Kidney (tissue), 14 donors: Measurements from ENCODE around the gene LIN54. TPM values are rescaled to one million over a fixed set of nuclear protein-coding genes. Genes with fewer than 3 reads are reported as not detected.

ENCODE experiments used
- DNase-seq, 5 donors: peaks; one replicate each; pipeline ENCODE4 v3.0.0-alpha.2; 2013 to 2020
- FAIRE-seq: peaks from 2 replicates; lab custom pipeline; 2012; peaks lifted over from hg19 to GRCh38; lab: Jason Lieb, UNC
- H3K27ac ChIP-seq, 2 donors: one replicate each; pipeline ENCODE4 v1.7.0; 2013; ENCODE audit warnings: low read depth in 2 of 2, low read length in 2 of 2, inconsistent platforms in 1 of 2
- H3K27me3 ChIP-seq: one replicate; pipeline ENCODE4 v1.7.1; 2013; ENCODE audit warnings: low read length, inconsistent platforms; ENCODE audit not compliant: control insufficient read depth, insufficient read depth
- H3K36me3 ChIP-seq, 3 donors: one replicate each; pipeline versions ENCODE4 v1.7.0 to v1.7.1; 2013; ENCODE audit warnings: low read length in 3 of 3, control low read depth in 1 of 3, inconsistent platforms in 1 of 3; ENCODE audit not compliant: insufficient read depth in 3 of 3, control insufficient read depth in 2 of 3
- H3K4me1 ChIP-seq, 3 donors: one replicate each; pipeline versions ENCODE4 v1.7.0 to v1.7.1; 2013; ENCODE audit warnings: low read length in 3 of 3, inconsistent platforms in 1 of 3, low read depth in 1 of 3; ENCODE audit not compliant: control insufficient read depth in 2 of 3, insufficient read depth in 2 of 3
- H3K4me3 ChIP-seq, 3 donors: one replicate each; pipeline versions ENCODE4 v1.7.0 to v1.8.1; 2013; ENCODE audit warnings: low read length in 3 of 3, control low read depth in 1 of 3, inconsistent platforms in 1 of 3
- H3K9ac ChIP-seq, 3 donors: one replicate each; pipeline versions ENCODE4 v1.7.0 to v1.7.1; 2013; ENCODE audit warnings: low read length in 3 of 3, control low read depth in 1 of 3, inconsistent platforms in 1 of 3
- H3K9me3 ChIP-seq, 3 donors: one replicate each; pipeline versions ENCODE4 v1.7.0 to v1.7.1; 2013; ENCODE audit warnings: low read length in 3 of 3, control low read depth in 1 of 3, inconsistent platforms in 1 of 3; ENCODE audit not compliant: control insufficient read depth in 2 of 3, insufficient read depth in 1 of 3
- CTCF ChIP-seq: IDR thresholded peaks from 3 replicates; pipeline ENCODE4 v1.5.1; 2012; ENCODE audit warnings: mild to moderate bottlenecking, moderate library complexity, borderline replicate concordance; ENCODE audit not compliant: insufficient read depth; ENCODE audit errors: extremely low read depth
- intact Hi-C: fragments of 100-400 bp; cut with DNase I; formaldehyde crosslinking; loops from one replicate; pipeline ENCODE4 v1.11.1; 2022
- polyA plus RNA-seq: library from polyadenylated mRNA; stranded (reverse); fragments of 350-450 nt; fragmentation: Illumina TruSeq; extraction: RNeasy Lipid Tissue Mini Kit (QIAGEN cat#74804); gene quantifications from one replicate; pipeline ENCODE4 v1.2.3, GENCODE V29; 2014; ENCODE audit warnings: low read depth, low replicate concordance; ENCODE audit not compliant: insufficient read depth
- total RNA-seq: library from RNA; stranded (reverse); fragmentation: NEBNext Ultra II Directional; extraction: Animal tissue kit (Norgen Biotek cat#: 25700); gene quantifications from one replicate; pipeline ENCODE4 v1.2.1, GENCODE V29; 2021
- donor health status: control.
- donor health status: control.
- donor health status: control.
- donor health status: control.
- donor health status: control.
- donor health status: DM: yes; HTN: yes; CAD: no.
- donor health status: Normal renal cell carcinoma (clear cell type).

Gene LIN54
- total and polyA plus RNA-seq, 2 donors from 2014 or later, result 2.4 to 11.9 TPM

GRCh38 chr4:82889287-82889686 lies 121.3 kb downstream of the LIN54 start:
- no peak for TF ChIP-seq CTCF
- no peak overlapping the region for H3K27ac ChIP-seq
- H3K36me3 ChIP-seq, result peaks cover 4 to 9% (median 6%) of the 10 kb centered on the region in 3 donors
- intact Hi-C loops, result no loop called here
- DNase-seq (no peak), FAIRE-seq (no peak)
- H3K27me3 ChIP-seq, result no peaks in the 10 kb centered on the region
- H3K4me1 ChIP-seq, result peaks cover 0 to 22% (median 2%) of the 10 kb centered on the region in 3 donors
- H3K9ac ChIP-seq, result no peak overlapping the region
- no peaks in the 10 kb centered on the region for H3K9me3 ChIP-seq
- H3K4me3 ChIP-seq, result peak overlapping the region in 2 of 3 donors; percentile 69 to 91

GRCh38 chr4:82886147-82886942 lies 124.3 kb downstream of the LIN54 start:
- peak overlapping the region in 2 of 3 donors; percentile 6 to 21 for H3K4me3 ChIP-seq
- H3K9ac ChIP-seq, result peak overlapping the region in 1 of 3 donors; percentile 34
- peaks cover 0 to 2% (median 0%) of the 10 kb centered on the region in 3 donors for H3K36me3 ChIP-seq
- peaks cover 0 to 18% (median 2%) of the 10 kb centered on the region in 3 donors for H3K4me1 ChIP-seq
- FAIRE-seq, result peak; percentile 19
- H3K27me3 ChIP-seq, result no peaks in the 10 kb centered on the region
- peak overlapping the region in 1 of 2 donors; percentile 23 for H3K27ac ChIP-seq
- peak in 2 of 5 donors; percentile 24 to 35 for DNase-seq
- intact Hi-C loops, result no loop called here
- no peaks in the 10 kb centered on the region for H3K9me3 ChIP-seq
- no peak for TF ChIP-seq CTCF

- Histone ChIP-seq H3K27ac (no peak overlapping the region), H3K4me3 (peak overlapping the region in 2 of 3 donors; percentile 1 to 6), H3K36me3 (peaks cover 0 to 2% (median 0%) of the 10 kb centered on the region in 3 donors), H3K4me1 (peaks cover 0 to 18% (median 2%) of the 10 kb centered on the region in 3 donors), H3K9ac (no peak overlapping the region), H3K27me3 (no peaks in the 10 kb centered on the region), H3K9me3 (no peaks in the 10 kb centered on the region)
- FAIRE-seq (no peak), DNase-seq (no peak)
- intact Hi-C loops, result no loop called here
- no peak for TF ChIP-seq CTCF
Observed at GRCh38 chr4:82885410-82885809, 125.2 kb downstream of the LIN54 start.

Other genes starting within 250 kb of the LIN54 start
- gene SCD5, start 212.0 kb downstream of the LIN54 start, total RNA-seq, result 41.2 TPM
- gene SCD5, start 212.0 kb downstream of the LIN54 start, polyA plus RNA-seq, result 55.7 TPM
- gene SEC31A, start 119.7 kb downstream of the LIN54 start, total RNA-seq, result 204 TPM
- gene SEC31A, start 119.7 kb downstream of the LIN54 start, polyA plus RNA-seq, result 104 TPM
- 5.6 TPM for gene THAP9, start 110.1 kb downstream of the LIN54 start, total RNA-seq
- gene THAP9, start 110.1 kb downstream of the LIN54 start, polyA plus RNA-seq, result 2.6 TPM
- gene COPS4, start 24.4 kb upstream of the LIN54 start, total RNA-seq, result 28.6 TPM
- 51.8 TPM for gene COPS4, start 24.4 kb upstream of the LIN54 start, polyA plus RNA-seq
- gene PLAC8, start 103.9 kb upstream of the LIN54 start, total RNA-seq, result 10.3 TPM
- 3.6 TPM for gene PLAC8, start 103.9 kb upstream of the LIN54 start, polyA plus RNA-seq